GM13977 (cell line): ENCODE results near the gene UFSP1.

Experiments
- DNase-seq: peaks from one replicate; pipeline ENCODE4 v3.0.0; 2012; ENCODE audit warnings: low spot score
- CTCF ChIP-seq: IDR thresholded peaks from 2 replicates; pipeline ENCODE4 v1.5.1; 2012; ENCODE audit warnings: mild to moderate bottlenecking, control low read depth; ENCODE audit not compliant: insufficient read depth; ENCODE audit errors: extremely low read depth, missing control alignments
- in situ Hi-C: fragments of 300-500 bp; cut with MboI; formaldehyde crosslinking; loops from one replicate; pipeline ENCODE4 v1.12.0; 2022; ENCODE audit warnings: low sequenced_read_pairs, low pct_unique_long_range_greater_than_20kb, mixed read lengths, inconsistent platforms; ENCODE audit not compliant: unreplicated experiment

Gene UFSP1

GRCh38 chr7:100900978-100901377, 11.5 kb upstream of the UFSP1 start:
- DNase-seq, result no peak
- in situ Hi-C loops, result no loop called here
- TF ChIP-seq CTCF, result no peak

GRCh38 chr7:100899432-100899831, 9.9 kb upstream of the UFSP1 start:
- TF ChIP-seq CTCF, result no peak
- in situ Hi-C loops, result loop anchor here (10.0 kb wide), 1 partner anchor 185 kb away; the partner anchor contains the start of gene TRIM56
- DNase-seq, result no peak

GRCh38 chr7:100897772-100898454, 8.4 kb upstream of the UFSP1 start:
- in situ Hi-C loops, result loop anchor here (10.0 kb wide), 1 partner anchor 187 kb away; the partner anchor contains the start of gene TRIM56
- DNase-seq, result no peak
- no peak for TF ChIP-seq CTCF

GRCh38 chr7:100896732-100897608, 7.5 kb upstream of the UFSP1 start:
- peak; percentile 90 for TF ChIP-seq CTCF
- in situ Hi-C loops, result loop anchor here (10.0 kb wide), 1 partner anchor 188 kb away; the partner anchor contains the start of gene TRIM56
- peak; percentile 73 for DNase-seq

- in situ Hi-C loops, result loop anchor here (10.0 kb wide), 1 partner anchor 189 kb away; the partner anchor contains the start of gene TRIM56
- DNase-seq, result no peak
Measured at GRCh38 chr7:100895956-100896731, 6.6 kb upstream of the UFSP1 start.

More at GRCh38 chr7:100895956-100896731, 6.6 kb upstream of the UFSP1 start:
- no peak for TF ChIP-seq CTCF
